HCT116 (cell line): Measurements from ENCODE around the gene ELL2. TPM values are rescaled to one million over a fixed set of nuclear protein-coding genes. Genes with fewer than 3 reads are reported as not detected.

Experiments
- ATAC-seq: fragments of 200-7000 bp; cut with Tn5 transposase; 2 replicates; pipeline ENCODE4 v1.9.1; 2020; ENCODE audit warnings: mild to moderate bottlenecking, moderate library complexity
- BruUV-seq: library from RNA; stranded (reverse); fragments of 400-500 nt; replicated peaks from 2 replicates; lab custom pipeline; 2021; lab: Mats Ljungman, UMichigan
- CTCF ChIA-PET: fragments of 300-600 bp; sonication (Branson Sonifier 250); formaldehyde crosslinking; loops from one replicate; lab custom pipeline; 2021; ENCODE audit warnings: antibody characterized with exemption; lab: Charles Lee
- POLR2A ChIA-PET: fragments of 300-600, 350-600 bp; sonication (Branson Sonifier 250); formaldehyde crosslinking; loops from one replicate; lab custom pipeline; 2021; ENCODE audit warnings: antibody characterized with exemption; lab: Charles Lee
- RAD21 ChIA-PET, 2 experiments: fragments of 300-600 bp; sonication (Branson Sonifier 250); formaldehyde crosslinking; loops; one replicate each; lab custom pipeline; 2023; ENCODE audit warnings: low total read pairs in 2 of 2; ENCODE audit not compliant: uncharacterized antibody in 2 of 2, unreplicated experiment in 2 of 2, low non-redundant PET in 1 of 2; lab: Charles Lee
- DNase-seq: peaks from one replicate; pipeline ENCODE4 v3.0.0-alpha.2; 2010; ENCODE audit warnings: low read depth, low spot score
- H2AFZ ChIP-seq: fragments of 200-600 bp; shearing (Covaris generic), sonication (generic); 2 replicates; pipeline ENCODE4 v1.6.1; 2017; ENCODE audit warnings: low read depth, mixed run types, mixed read lengths, antibody characterized with exemption, low read length; ENCODE audit not compliant: poor library complexity, severe bottlenecking
- H3K27ac ChIP-seq: 2 replicates; pipeline ENCODE4 v1.5.1; 2012; ENCODE audit warnings: low read depth, low read length
- H3K27me3 ChIP-seq: fragments of 200-600 bp; sonication (generic); 2 replicates; pipeline ENCODE4 v1.6.1; 2016; ENCODE audit warnings: mixed run types, low read length, mixed read lengths; ENCODE audit not compliant: insufficient read depth
- H3K36me3 ChIP-seq, 2 experiments: fragments of 200-500 bp in 1 of 2; fragments of 200-600 bp in 1 of 2; sonication (Bioruptor generic) in 1 of 2; sonication (generic) in 1 of 2; 2 replicates each; pipeline versions ENCODE4 v1.5.1 to v1.6.1; 2014 to 2016; ENCODE audit warnings: low read length in 2 of 2, inconsistent platforms in 1 of 2, mixed read lengths in 1 of 2, mixed run types in 1 of 2; ENCODE audit not compliant: insufficient read depth in 2 of 2, control insufficient read depth in 1 of 2
- H3K4me1 ChIP-seq, 2 experiments: fragments of 200-600 bp in 1 of 2; sonication (generic) in 1 of 2; 2 replicates each; pipeline versions ENCODE4 v1.5.1 to v1.6.1; 2012 to 2017; ENCODE audit warnings: low read length in 2 of 2, inconsistent platforms in 1 of 2, mild to moderate bottlenecking in 1 of 2, mixed read lengths in 1 of 2, mixed run types in 1 of 2, moderate library complexity in 1 of 2; ENCODE audit not compliant: insufficient read depth in 2 of 2, control insufficient read depth in 1 of 2
- H3K4me2 ChIP-seq: fragments of 200-600 bp; sonication (generic); 2 replicates; pipeline ENCODE4 v1.6.1; 2017; ENCODE audit warnings: mixed run types, low read length, mixed read lengths
- H3K4me3 ChIP-seq, 2 experiments: fragments of 200-600 bp in 1 of 2; sonication (generic) in 1 of 2; replicated peaks in 1 of 2; 2 replicates each; pipeline ENCODE4 v1.5.1; 2011 to 2016; ENCODE audit warnings: low read length in 2 of 2, control low read depth in 1 of 2, low read depth in 1 of 2, mild to moderate bottlenecking in 1 of 2, mixed read lengths in 1 of 2, mixed run types in 1 of 2
- H3K79me2 ChIP-seq: fragments of 200-600 bp; sonication (generic); 2 replicates; pipeline ENCODE4 v1.6.1; 2017; ENCODE audit warnings: mild to moderate bottlenecking, mixed run types, low read length, moderate library complexity, mixed read lengths; ENCODE audit not compliant: insufficient read depth
- H3K9ac ChIP-seq: fragments of 200-600 bp; sonication (generic); 2 replicates; pipeline ENCODE4 v1.6.1; 2016; ENCODE audit warnings: low read length, mixed read lengths
- H3K9me2 ChIP-seq: fragments of 200-600 bp; sonication (generic), shearing (Covaris generic); 2 replicates; pipeline ENCODE4 v1.6.1; 2017; ENCODE audit warnings: mixed run types, mild to moderate bottlenecking, moderate library complexity; ENCODE audit not compliant: insufficient read depth
- H3K9me3 ChIP-seq, 2 experiments: fragments of 200-500 bp in 1 of 2; fragments of 200-600 bp in 1 of 2; sonication (Bioruptor generic) in 1 of 2; sonication (generic) in 1 of 2; 2 replicates each; pipeline ENCODE4 v1.6.1; 2014 to 2017; ENCODE audit warnings: low read length in 2 of 2, mixed read lengths in 2 of 2, inconsistent platforms in 1 of 2, low read depth in 1 of 2, mild to moderate bottlenecking in 1 of 2, mixed run types in 1 of 2, moderate library complexity in 1 of 2; ENCODE audit not compliant: control insufficient read depth in 1 of 2, insufficient read depth in 1 of 2
- H4K20me1 ChIP-seq: fragments of 200-600 bp; sonication (generic), shearing (Covaris generic); 2 replicates; pipeline ENCODE4 v1.6.1; 2017; ENCODE audit warnings: mixed run types, mild to moderate bottlenecking, moderate library complexity; ENCODE audit not compliant: insufficient read depth
- CBX3 ChIP-seq: IDR thresholded peaks from 2 replicates; pipeline ENCODE4 v1.6.1; 2012; ENCODE audit warnings: low read depth
- EZH2 ChIP-seq: fragments of 200-600 bp; sonication (generic); IDR thresholded peaks from 2 replicates; pipeline ENCODE4 v1.6.1; 2017; ENCODE audit warnings: antibody characterized with exemption, mixed run types
- EZH2phosphoT487 ChIP-seq: fragments of 200-600 bp; IDR thresholded peaks from 2 replicates; pipeline ENCODE4 v1.6.1; 2018; ENCODE audit warnings: antibody characterized with exemption, borderline replicate concordance
- POLR2A ChIP-seq: IDR thresholded peaks from 2 replicates; pipeline ENCODE4 v1.7.0; 2011; ENCODE audit warnings: borderline replicate concordance; ENCODE audit not compliant: insufficient read depth, insufficient read length; ENCODE audit errors: extremely low read depth
- POLR2AphosphoS5 ChIP-seq: IDR thresholded peaks from 2 replicates; pipeline ENCODE4 v1.6.1; 2011; ENCODE audit warnings: mild to moderate bottlenecking, low read depth, low read length, moderate library complexity
- ZFX ChIP-seq: fragments of 450-650 bp; IDR thresholded peaks from 2 replicates; pipeline ENCODE4 v1.6.1; 2017
- ZNF274 ChIP-seq: fragments of 200-500 bp; sonication (Bioruptor generic); IDR thresholded peaks from 2 replicates; pipeline ENCODE4 v1.6.1; 2014; ENCODE audit warnings: mild to moderate bottlenecking, low read depth, low read length, inconsistent platforms
- intact Hi-C: fragments of 100-400 bp; cut with micrococcal nuclease; formaldehyde crosslinking; loops from 2 replicates; pipeline ENCODE4 v1.10.0; 2022
- total RNA-seq: library from RNA; stranded (reverse); gene quantifications from one replicate; pipeline ENCODE4 v1.2.1, GENCODE V29; 2021; ENCODE audit not compliant: unreplicated experiment
- TF ChIP-seq, protein P1 (sequence below): IDR thresholded peaks from 2 replicates; pipeline ENCODE4 v1.6.1; 2011; ENCODE audit warnings: mild to moderate bottlenecking, low read length, moderate library complexity; ENCODE audit not compliant: insufficient replicate concordance; ENCODE audit errors: extremely low read depth
- TF ChIP-seq, protein P2 (sequence below): IDR thresholded peaks from 2 replicates; pipeline ENCODE4 v1.6.1; 2012; ENCODE audit warnings: low read depth
- TF ChIP-seq, protein P3 (sequence below): IDR thresholded peaks from 2 replicates; pipeline ENCODE4 v1.6.1; 2012

Gene ELL2
- total RNA-seq, 1 experiment from 2014 or later: 29.8 TPM

DNA sequence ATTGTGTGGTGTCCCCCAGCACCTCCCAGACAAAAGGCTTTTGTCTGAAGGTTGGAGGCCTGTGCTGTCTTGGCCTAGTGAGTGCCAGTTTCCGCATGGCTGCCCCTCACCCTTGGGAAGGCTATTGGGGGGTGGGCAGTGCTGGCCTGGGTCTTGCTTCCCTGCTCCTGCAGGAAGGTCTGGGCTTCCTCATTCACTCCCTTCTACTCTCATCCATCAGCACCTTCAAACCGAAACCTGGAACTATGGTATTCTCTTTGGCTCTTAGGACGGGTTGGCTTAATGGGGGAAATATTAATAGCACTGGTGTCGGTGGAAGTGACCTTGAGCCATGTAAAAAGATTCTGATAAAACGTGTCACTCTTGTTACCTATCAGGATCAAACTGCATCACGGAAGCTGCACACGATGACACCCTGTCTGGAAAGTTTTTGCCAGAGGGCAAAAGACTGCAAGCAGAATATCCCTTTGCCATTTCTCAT is 105.1 kb downstream of the ELL2 start:
- H3K9me3 ChIP-seq: no peaks in the 10 kb centered on the region
- no peaks in the 10 kb centered on the region for H3K27me3 ChIP-seq
- DNase-seq: no peak
- no peak overlapping the region for H3K27ac ChIP-seq
- no peaks in the 10 kb centered on the region for H3K36me3 ChIP-seq
- ChIA-PET CTCF (interaction anchor here (0.9 kb wide), 1 partner anchor 480 kb away, joined by 3 read pairs; no protein-coding TSS in a partner anchor), RAD21 (no interaction called here), POLR2A (no interaction called here)
- no peaks in the 10 kb centered on the region for H3K79me2 ChIP-seq
- no peak for TF ChIP-seq EZH2phosphoT487
- TF ChIP-seq, protein P1, sequence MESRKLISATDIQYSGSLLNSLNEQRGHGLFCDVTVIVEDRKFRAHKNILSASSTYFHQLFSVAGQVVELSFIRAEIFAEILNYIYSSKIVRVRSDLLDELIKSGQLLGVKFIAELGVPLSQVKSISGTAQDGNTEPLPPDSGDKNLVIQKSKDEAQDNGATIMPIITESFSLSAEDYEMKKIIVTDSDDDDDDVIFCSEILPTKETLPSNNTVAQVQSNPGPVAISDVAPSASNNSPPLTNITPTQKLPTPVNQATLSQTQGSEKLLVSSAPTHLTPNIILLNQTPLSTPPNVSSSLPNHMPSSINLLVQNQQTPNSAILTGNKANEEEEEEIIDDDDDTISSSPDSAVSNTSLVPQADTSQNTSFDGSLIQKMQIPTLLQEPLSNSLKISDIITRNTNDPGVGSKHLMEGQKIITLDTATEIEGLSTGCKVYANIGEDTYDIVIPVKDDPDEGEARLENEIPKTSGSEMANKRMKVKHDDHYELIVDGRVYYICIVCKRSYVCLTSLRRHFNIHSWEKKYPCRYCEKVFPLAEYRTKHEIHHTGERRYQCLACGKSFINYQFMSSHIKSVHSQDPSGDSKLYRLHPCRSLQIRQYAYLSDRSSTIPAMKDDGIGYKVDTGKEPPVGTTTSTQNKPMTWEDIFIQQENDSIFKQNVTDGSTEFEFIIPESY: no peak
- TF ChIP-seq POLR2A: no peak
- no peak for TF ChIP-seq ZNF274
- TF ChIP-seq CBX3: no peak
- no peak for TF ChIP-seq ZFX
- TF ChIP-seq POLR2AphosphoS5: no peak
- BruUV-seq: no TSS peak
- no peaks in the 10 kb centered on the region for H4K20me1 ChIP-seq
- no peak overlapping the region for H2AFZ ChIP-seq
- H3K4me3 ChIP-seq: no peak overlapping the region
- ATAC-seq: no peak
- intact Hi-C loops: no loop called here
- H3K4me2 ChIP-seq: no peak overlapping the region
- no peaks in the 10 kb centered on the region for H3K9me2 ChIP-seq
- H3K9ac ChIP-seq: no peak overlapping the region
- H3K4me1 ChIP-seq: peaks cover 0 to 33% of the 10 kb centered on the region in 2 experiments; a peak in 3 of 4 replicates

DNA sequence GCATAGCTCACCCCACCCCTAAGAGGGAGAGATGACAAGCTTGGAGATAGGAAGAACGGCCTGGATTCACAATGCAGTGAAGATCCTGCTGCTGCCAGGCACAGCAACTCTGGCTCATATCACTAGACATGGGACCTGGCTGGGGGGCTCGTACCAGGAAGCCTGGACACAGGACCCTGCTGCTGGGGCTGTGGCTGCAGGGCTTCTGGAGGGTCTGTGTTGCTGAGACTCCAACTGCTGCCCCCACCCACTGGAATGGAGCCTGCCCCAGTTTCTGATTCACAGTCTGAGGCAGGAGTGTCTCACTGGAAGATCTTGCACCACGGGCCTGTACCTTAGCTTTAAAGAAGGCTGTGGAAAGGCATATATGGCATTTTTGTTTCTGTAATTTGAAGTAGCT is 108.2 kb downstream of the ELL2 start:
- no TSS peak for BruUV-seq
- H3K27ac ChIP-seq: no peak overlapping the region
- H3K9me3 ChIP-seq: no peaks in the 10 kb centered on the region
- H3K79me2 ChIP-seq: no peaks in the 10 kb centered on the region
- no peak overlapping the region for H3K4me3 ChIP-seq
- H3K36me3 ChIP-seq: no peaks in the 10 kb centered on the region
- intact Hi-C loops: no loop called here
- H2AFZ ChIP-seq: no peak overlapping the region
- no peaks in the 10 kb centered on the region for H3K9me2 ChIP-seq
- CTCF ChIA-PET: interaction anchor here (1.4 kb wide), 1 partner anchor 72 kb away, joined by 4 read pairs; no protein-coding TSS in a partner anchor
- H3K9ac ChIP-seq: no peak overlapping the region
- no peaks in the 10 kb centered on the region for H4K20me1 ChIP-seq
- RAD21 ChIA-PET: interaction anchor here in 1 of 2 experiments (0.5 kb wide), 1 partner anchor 156 kb away, joined by 3 read pairs; no protein-coding TSS in a partner anchor
- no peak overlapping the region for H3K4me2 ChIP-seq
- ATAC-seq (no peak), DNase-seq (no peak)
- peaks cover 0 to 3% of the 10 kb centered on the region in 2 experiments; a peak in 1 of 4 replicates for H3K4me1 ChIP-seq
- H3K27me3 ChIP-seq: no peaks in the 10 kb centered on the region
- POLR2A ChIA-PET: interaction anchor here (0.6 kb wide), 1 partner anchor 31 kb away, joined by 5 read pairs; the partner anchor contains the start of gene GLRX
- TF ChIP-seq, protein P2, sequence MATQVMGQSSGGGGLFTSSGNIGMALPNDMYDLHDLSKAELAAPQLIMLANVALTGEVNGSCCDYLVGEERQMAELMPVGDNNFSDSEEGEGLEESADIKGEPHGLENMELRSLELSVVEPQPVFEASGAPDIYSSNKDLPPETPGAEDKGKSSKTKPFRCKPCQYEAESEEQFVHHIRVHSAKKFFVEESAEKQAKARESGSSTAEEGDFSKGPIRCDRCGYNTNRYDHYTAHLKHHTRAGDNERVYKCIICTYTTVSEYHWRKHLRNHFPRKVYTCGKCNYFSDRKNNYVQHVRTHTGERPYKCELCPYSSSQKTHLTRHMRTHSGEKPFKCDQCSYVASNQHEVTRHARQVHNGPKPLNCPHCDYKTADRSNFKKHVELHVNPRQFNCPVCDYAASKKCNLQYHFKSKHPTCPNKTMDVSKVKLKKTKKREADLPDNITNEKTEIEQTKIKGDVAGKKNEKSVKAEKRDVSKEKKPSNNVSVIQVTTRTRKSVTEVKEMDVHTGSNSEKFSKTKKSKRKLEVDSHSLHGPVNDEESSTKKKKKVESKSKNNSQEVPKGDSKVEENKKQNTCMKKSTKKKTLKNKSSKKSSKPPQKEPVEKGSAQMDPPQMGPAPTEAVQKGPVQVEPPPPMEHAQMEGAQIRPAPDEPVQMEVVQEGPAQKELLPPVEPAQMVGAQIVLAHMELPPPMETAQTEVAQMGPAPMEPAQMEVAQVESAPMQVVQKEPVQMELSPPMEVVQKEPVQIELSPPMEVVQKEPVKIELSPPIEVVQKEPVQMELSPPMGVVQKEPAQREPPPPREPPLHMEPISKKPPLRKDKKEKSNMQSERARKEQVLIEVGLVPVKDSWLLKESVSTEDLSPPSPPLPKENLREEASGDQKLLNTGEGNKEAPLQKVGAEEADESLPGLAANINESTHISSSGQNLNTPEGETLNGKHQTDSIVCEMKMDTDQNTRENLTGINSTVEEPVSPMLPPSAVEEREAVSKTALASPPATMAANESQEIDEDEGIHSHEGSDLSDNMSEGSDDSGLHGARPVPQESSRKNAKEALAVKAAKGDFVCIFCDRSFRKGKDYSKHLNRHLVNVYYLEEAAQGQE: no peak
- TF ChIP-seq EZH2phosphoT487: no peak
- TF ChIP-seq EZH2: no peak
- no peak for TF ChIP-seq CBX3
- TF ChIP-seq, protein P1: no peak
- TF ChIP-seq, protein P3, sequence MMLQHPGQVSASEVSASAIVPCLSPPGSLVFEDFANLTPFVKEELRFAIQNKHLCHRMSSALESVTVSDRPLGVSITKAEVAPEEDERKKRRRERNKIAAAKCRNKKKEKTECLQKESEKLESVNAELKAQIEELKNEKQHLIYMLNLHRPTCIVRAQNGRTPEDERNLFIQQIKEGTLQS: no peak
